Hepatocyte (in vitro differentiated cells): Measurements from ENCODE around the gene NKAIN2.

Source experiments
- EZH2 ChIP-seq: fragments of 200-600 bp; sonication (generic); IDR thresholded peaks from 2 replicates; pipeline ENCODE4 v1.6.1; 2016; ENCODE audit warnings: antibody characterized with exemption, mild to moderate bottlenecking, borderline replicate concordance
- TF ChIP-seq, protein P1 (sequence below): fragments of 200-600 bp; sonication (generic); IDR thresholded peaks from 2 replicates; pipeline ENCODE4 v1.5.1; 2016; ENCODE audit warnings: antibody characterized with exemption, mild to moderate bottlenecking; ENCODE audit not compliant: poor library complexity

DNA sequence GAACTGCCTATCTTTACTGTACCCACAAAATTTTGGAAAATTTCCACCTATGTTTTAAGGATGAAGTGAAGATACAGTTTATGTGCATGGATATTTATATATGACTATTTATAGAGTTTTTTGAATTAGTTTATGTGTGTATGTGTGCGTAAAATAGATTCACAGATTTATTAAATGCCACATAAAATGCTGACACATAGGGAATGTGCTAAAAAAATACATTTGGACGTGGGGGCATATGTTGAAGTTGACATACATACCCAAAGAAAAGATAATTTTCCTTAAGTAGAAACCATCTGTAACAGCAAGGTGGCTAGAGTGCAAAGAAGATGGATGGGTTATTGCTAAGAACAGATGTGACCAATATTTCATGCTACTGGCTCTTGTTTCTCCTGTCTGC lies 856.5 kb downstream of the NKAIN2 start:
- TF ChIP-seq EZH2, result no peak
- TF ChIP-seq, protein P1, sequence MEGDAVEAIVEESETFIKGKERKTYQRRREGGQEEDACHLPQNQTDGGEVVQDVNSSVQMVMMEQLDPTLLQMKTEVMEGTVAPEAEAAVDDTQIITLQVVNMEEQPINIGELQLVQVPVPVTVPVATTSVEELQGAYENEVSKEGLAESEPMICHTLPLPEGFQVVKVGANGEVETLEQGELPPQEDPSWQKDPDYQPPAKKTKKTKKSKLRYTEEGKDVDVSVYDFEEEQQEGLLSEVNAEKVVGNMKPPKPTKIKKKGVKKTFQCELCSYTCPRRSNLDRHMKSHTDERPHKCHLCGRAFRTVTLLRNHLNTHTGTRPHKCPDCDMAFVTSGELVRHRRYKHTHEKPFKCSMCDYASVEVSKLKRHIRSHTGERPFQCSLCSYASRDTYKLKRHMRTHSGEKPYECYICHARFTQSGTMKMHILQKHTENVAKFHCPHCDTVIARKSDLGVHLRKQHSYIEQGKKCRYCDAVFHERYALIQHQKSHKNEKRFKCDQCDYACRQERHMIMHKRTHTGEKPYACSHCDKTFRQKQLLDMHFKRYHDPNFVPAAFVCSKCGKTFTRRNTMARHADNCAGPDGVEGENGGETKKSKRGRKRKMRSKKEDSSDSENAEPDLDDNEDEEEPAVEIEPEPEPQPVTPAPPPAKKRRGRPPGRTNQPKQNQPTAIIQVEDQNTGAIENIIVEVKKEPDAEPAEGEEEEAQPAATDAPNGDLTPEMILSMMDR, result no peak
